ENCODE measurements around the gene MUS81.

DNA sequence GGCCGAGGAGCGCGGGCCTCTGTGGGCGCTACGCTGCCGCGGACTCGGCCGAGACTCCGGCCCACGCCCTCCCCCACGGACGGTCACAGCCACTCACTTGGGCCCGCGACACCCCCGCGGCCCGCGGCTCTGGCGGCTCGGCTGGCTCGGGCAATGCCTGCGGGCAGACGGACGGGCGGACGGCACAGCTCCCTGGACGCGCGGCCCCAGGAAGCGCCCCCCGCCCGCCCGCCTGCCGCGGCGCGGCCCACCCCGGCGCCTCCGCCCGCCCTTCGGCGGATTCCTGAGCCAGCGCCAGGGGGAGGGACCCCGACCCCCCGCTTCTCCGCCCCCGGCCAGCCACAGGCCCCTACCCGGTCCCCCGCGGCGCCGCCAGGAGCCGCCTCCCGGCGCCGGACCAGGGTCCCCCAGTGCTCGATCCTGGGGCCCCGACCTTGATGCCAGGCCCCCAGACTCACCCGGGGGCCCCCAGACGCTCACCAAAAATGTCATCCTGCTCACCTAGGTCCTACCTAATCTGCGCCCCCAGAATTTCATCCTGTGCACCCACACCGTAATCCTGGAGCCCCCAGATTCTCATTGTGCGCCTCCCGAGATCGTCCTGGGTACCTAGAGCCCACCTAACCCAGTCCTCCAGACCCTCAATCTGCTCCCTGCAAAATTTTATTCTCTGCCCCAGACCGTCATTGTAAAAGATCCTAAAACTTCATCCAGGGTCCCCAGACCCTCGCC, 12.5 kb downstream of the MUS81 start, which contains the start of gene EFEMP2:
- TF ChIP-seq, protein P1, sequence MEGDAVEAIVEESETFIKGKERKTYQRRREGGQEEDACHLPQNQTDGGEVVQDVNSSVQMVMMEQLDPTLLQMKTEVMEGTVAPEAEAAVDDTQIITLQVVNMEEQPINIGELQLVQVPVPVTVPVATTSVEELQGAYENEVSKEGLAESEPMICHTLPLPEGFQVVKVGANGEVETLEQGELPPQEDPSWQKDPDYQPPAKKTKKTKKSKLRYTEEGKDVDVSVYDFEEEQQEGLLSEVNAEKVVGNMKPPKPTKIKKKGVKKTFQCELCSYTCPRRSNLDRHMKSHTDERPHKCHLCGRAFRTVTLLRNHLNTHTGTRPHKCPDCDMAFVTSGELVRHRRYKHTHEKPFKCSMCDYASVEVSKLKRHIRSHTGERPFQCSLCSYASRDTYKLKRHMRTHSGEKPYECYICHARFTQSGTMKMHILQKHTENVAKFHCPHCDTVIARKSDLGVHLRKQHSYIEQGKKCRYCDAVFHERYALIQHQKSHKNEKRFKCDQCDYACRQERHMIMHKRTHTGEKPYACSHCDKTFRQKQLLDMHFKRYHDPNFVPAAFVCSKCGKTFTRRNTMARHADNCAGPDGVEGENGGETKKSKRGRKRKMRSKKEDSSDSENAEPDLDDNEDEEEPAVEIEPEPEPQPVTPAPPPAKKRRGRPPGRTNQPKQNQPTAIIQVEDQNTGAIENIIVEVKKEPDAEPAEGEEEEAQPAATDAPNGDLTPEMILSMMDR (IDR thresholded peaks at IDR 0.05; ENCODE audit: insufficient read depth, low read length), result no peak
- no peak for TF ChIP-seq POLR2AphosphoS5 (IDR thresholded peaks at IDR 0.05; ENCODE audit: low read depth)

Data from HL-60 (cell line).